ENCODE results near the gene PCSK4.

PCSK4 gene

GRCh38 chr19:1441022-1441426, 49.1 kb downstream of the PCSK4 start (continued):
- TF ChIP-seq ZNF221 (tag by site-specific recombination; IDR thresholded peaks at IDR 0.05; ENCODE audit: borderline replicate concordance) (no peak), KLF9 (tag by site-specific recombination; IDR thresholded peaks at IDR 0.05; ENCODE audit: low read depth) (no peak), PRDM10 (tag by site-specific recombination; IDR thresholded peaks at IDR 0.05) (no peak), ZEB2 (tag by site-specific recombination; IDR thresholded peaks at IDR 0.05) (no peak)

GRCh38 chr19:1440418-1440801, 49.7 kb downstream of the PCSK4 start:
- no peaks in the 10 kb centered on the region for H3K9me3 ChIP-seq (ENCODE audit: control insufficient read depth, insufficient read depth, low read depth, low read length)
- no peak overlapping the region; the same call in 1 of the 2 replicates for H3K4me3 ChIP-seq (ENCODE audit: low read depth, low read length)
- peak overlapping the region; percentile 100; the same call in 1 of the 2 replicates for H3K27ac ChIP-seq (ENCODE audit: extremely low read depth, low read depth, low read length)
- ChIA-PET POLR2A (interaction anchor here (1.8 kb wide), 1 partner anchor 171 kb away, joined by 7 read pairs; the partner anchor contains the start of gene CIRBP), CTCF (no interaction called here)
- peaks cover 16% of the 10 kb centered on the region for H3K4me1 ChIP-seq (ENCODE audit: control insufficient read depth, insufficient read depth, low read length)
- H3K36me3 ChIP-seq (ENCODE audit: control insufficient read depth in 2 of 2, insufficient read depth in 1 of 2, low read length in 2 of 2): peaks cover 15 to 43% of the 10 kb centered on the region in 2 experiments; a peak in 2 of 3 replicates
- no peak for TF ChIP-seq ZNF132 (tag by site-specific recombination; IDR thresholded peaks at IDR 0.05; ENCODE audit: borderline replicate concordance)
- no peak for TF ChIP-seq OSR2 (tag by site-specific recombination; IDR thresholded peaks at IDR 0.05)
- no peak for TF ChIP-seq TRIM28 (IDR thresholded peaks at IDR 0.05; ENCODE audit: borderline replicate concordance, low read length)
- no peak for TF ChIP-seq ZNF266 (tag by site-specific recombination; IDR thresholded peaks at IDR 0.05; ENCODE audit: low read depth)
- TF ChIP-seq ZNF23 (tag by site-specific recombination; IDR thresholded peaks at IDR 0.05; ENCODE audit: borderline replicate concordance): no peak
- TF ChIP-seq TCF7L2 (IDR thresholded peaks at IDR 0.05; ENCODE audit: borderline replicate concordance, low read depth, low read length): no peak
- no peak; the same call in 1 of the 2 replicates for TF ChIP-seq YY1 (tag by site-specific recombination; IDR thresholded peaks at IDR 0.05)
- no peak for TF ChIP-seq ZNF513 (tag by site-specific recombination; IDR thresholded peaks at IDR 0.05)
- no peak for TF ChIP-seq PRDM4 (tag by site-specific recombination; IDR thresholded peaks at IDR 0.05)
- no peak for TF ChIP-seq ZNF350 (tag by site-specific recombination; IDR thresholded peaks at IDR 0.05)
- TF ChIP-seq ZNF837 (tag by site-specific recombination; IDR thresholded peaks at IDR 0.05): no peak
- 0 out of 2 replicates have a peak, but pooled peaks have one; percentile 2 for TF ChIP-seq ZBTB21 (tag by site-specific recombination; IDR thresholded peaks at IDR 0.05)
- TF ChIP-seq ZNF768 (tag by site-specific recombination; IDR thresholded peaks at IDR 0.05): no peak
- TF ChIP-seq ZBTB7A (tag by site-specific recombination; IDR thresholded peaks at IDR 0.05; ENCODE audit: low read depth): no peak
- TF ChIP-seq ZNF76 (tag by site-specific recombination; IDR thresholded peaks at IDR 0.05; ENCODE audit: borderline replicate concordance, low read depth): no peak
- TF ChIP-seq ZNF280D (tag by site-specific recombination; IDR thresholded peaks at IDR 0.05): no peak
- TF ChIP-seq ZNF391 (tag by site-specific recombination; IDR thresholded peaks at IDR 0.05; ENCODE audit: borderline replicate concordance, low read depth): 0 out of 2 replicates have a peak, but pooled peaks have one; percentile 32
- no peak for TF ChIP-seq ZNF157 (tag by site-specific recombination; IDR thresholded peaks at IDR 0.05)
- no peak for TF ChIP-seq ZNF169 (tag by site-specific recombination; IDR thresholded peaks at IDR 0.05)
- no peak for TF ChIP-seq OVOL3 (tag by site-specific recombination; IDR thresholded peaks at IDR 0.05)
- no peak for TF ChIP-seq ZBTB20 (tag by site-specific recombination; IDR thresholded peaks at IDR 0.05)
- no peak for TF ChIP-seq MEIS1 (CRISPR knock-in tag; IDR thresholded peaks at IDR 0.05; ENCODE audit: borderline replicate concordance)
- no peak for TF ChIP-seq ZNF37A (tag by site-specific recombination; IDR thresholded peaks at IDR 0.05)
- no peak for TF ChIP-seq ZNF311 (tag by site-specific recombination; IDR thresholded peaks at IDR 0.05; ENCODE audit: borderline replicate concordance)

Measured in HEK293 (cell line).